Measurements from ENCODE around the gene TTLL5.

The TTLL5 gene

GRCh38 chr14:75702122-75702521 lies 41.1 kb downstream of the TTLL5 start:
- DNase-seq, result no peak

GRCh38 chr14:75702616-75703261 lies 41.7 kb downstream of the TTLL5 start:
- DNase-seq, result no peak

DNA sequence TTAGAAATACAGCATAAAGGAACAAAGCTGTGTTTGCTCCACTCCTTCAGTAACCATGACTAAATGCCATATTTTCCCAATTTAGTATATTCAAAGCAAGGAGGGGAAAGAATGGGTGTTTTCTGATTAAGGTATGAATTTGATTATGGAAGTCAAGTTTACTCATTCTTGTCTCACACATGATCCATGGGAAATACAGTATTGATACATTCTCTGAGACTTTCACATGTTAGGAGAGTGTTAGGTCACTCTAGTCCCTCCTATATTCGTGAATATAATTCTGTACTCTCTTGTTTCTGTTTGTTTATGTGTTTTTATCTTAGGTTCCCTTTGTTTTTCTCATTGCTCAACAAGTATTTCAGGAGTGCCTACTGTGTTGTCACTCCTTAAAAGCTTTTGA lies 42.4 kb downstream of the TTLL5 start:
- DNase-seq, result no peak

- DNase-seq, result no peak
Observed at GRCh38 chr14:75705014-75705413, 44.0 kb downstream of the TTLL5 start.

GRCh38 chr14:75709207-75709812 lies 48.3 kb downstream of the TTLL5 start:
- peak; percentile 7 to 65 (median 39) for DNase-seq

- DNase-seq, result peak in 1 of 6 experiments; percentile 7
Observed at GRCh38 chr14:75711105-75711795, 50.2 kb downstream of the TTLL5 start.

DNA sequence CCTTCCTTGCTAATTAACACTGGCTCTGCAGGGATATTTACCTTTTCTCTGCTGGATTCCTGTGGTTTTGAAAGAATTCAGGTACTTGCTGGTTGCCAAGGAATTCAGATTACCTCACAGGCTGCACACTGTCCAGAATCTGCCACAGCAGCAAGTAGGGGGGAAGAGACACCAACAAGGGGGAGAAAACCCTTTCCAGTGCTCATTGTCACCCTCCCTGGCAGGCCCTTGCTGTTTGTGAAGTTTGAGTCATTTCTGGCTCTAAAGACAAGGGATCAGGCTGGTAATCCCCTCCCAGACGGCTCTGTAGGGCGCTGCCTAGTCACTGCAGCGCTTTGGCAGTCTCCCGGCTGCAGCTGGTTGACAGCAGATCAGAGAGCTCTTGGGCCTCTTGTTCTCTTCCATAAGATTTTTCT lies 50.8 kb downstream of the TTLL5 start:
- DNase-seq, result no peak

GRCh38 chr14:75714991-75715390 lies 53.9 kb downstream of the TTLL5 start:
- no peak for DNase-seq

- no peak for DNase-seq
Observed at GRCh38 chr14:75715926-75716780, 55.1 kb downstream of the TTLL5 start.

DNA sequence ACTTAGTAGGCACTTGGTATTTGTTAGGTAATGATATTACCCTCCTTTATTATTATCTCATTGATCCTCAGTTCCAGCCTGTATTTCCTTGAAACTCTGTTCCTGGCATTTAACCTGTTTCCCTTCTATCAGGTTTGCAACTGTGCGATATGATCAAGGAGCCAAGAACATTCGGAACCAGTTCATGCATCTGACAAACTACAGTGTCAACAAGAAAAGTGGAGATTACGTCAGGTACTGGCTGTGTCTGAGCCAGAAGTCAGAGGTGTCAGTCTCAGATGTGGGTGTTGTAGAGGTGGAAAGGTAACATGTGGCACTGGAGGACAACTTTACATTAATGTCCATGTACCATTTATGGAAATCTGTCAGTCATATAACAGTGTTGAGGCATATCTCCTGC lies 56.7 kb downstream of the TTLL5 start:
- no peak for DNase-seq

- no peak for DNase-seq
Observed at GRCh38 chr14:75718199-75718598, 57.2 kb downstream of the TTLL5 start.

DNA sequence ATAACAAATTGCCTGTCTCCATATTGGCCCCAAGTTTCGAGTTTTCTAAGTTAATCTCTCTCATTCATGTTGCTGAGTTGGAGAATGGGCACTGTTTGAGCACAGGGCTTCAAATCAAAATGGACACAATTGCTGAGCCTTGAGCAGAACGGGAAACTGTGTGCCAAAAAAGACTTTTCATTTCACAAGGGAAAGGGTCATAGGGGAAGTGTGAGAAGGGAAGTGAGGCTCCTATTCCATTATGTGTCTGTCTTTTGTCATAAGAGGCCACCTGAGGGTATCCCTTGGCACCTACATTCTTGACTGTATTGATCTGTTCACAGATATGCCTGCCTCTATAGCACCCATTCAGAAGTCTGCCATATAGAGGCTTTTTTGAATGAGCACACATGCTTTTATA lies 59.1 kb downstream of the TTLL5 start:
- no peak for DNase-seq

DNA sequence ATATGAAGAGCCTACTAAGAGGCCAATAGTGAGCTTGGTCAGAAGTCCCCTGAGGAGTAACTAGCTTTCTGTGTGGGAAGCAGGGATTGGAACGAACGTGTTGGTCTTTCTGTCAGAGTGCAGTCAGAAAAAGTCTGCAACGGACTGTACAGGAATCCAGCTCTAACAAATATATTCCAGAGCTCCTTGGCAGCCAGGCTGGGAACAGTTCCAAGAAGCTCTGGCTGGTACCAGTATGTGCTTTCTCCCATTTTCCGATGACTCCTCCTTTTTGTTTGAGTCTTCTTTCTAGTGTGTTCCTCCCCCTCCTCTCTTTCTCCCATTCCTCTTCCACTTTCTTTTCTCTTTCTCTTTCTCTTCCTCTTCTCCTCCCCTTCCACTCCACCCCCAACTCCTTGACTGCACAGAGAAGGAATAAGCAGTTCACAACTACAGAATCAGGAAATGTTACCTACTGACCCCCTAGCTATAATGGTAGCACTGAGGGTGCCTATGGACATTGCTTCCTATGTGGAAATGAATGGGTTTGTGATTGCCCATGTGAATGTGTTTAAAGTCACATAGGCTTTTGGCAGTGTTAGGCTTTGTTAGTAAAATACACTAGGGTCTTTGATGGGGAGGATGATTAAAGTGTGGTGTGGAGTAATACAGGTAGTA lies 59.9 kb downstream of the TTLL5 start:
- DNase-seq, result no peak

DNA sequence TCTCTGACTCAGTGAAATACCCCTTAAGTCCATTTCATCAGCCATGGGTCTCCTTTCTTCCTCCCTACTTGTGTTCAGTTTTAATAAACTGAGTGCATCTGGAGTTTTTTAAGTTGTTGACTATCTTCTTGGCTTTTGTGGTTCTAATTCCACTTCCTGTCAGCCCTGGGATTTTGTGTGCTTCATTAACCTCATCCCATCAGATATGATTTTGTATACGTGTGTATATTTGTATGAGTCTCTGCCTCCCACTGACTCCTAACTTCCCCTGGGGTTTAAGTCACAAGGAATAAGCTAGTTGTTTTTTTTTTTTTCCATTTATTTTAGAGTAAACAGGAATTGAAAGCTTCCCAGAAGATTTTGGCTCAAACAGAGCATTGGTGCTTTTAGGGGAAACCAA lies 62.7 kb downstream of the TTLL5 start:
- no peak for DNase-seq

GRCh38 chr14:75724414-75725204 lies 63.6 kb downstream of the TTLL5 start:
- DNase-seq, result no peak

DNA sequence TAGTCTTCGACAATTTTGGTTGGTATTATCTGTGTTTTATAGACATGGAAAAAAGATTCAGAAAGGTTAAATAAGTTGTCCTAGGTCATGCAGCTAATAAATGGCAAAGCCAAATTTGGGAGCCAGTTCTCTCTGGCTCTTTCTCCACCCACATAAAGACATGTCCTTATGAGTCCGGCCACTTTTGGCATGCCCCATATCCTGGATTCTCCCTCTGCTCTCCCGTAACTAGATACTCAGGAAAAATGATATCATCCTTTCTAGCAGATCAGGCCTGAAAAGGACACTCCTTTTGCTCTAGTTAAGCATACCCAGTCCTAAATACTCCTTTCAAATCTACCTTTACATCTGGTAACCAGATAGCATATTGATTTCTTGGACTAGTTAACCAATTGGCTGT lies 64.4 kb downstream of the TTLL5 start:
- DNase-seq, result no peak

DNA sequence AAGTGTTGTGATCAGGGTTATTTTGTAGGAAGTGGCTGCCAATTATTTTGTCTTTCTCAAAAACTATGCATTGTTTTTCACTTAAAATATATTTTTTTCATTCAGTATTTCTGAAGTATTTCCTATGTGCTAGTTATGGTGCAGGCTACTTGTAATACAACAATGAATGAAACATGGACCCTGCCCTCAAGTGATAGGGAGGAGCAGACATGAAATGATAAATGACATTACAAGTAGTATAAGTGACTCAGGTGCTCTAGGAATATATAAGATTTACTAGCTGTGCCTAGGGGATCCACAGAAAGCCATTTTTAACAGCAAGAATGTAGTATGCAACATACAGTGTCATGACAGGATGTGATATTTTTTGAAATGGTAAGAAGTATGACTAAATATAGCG lies 65.3 kb downstream of the TTLL5 start:
- DNase-seq, result no peak

DNA sequence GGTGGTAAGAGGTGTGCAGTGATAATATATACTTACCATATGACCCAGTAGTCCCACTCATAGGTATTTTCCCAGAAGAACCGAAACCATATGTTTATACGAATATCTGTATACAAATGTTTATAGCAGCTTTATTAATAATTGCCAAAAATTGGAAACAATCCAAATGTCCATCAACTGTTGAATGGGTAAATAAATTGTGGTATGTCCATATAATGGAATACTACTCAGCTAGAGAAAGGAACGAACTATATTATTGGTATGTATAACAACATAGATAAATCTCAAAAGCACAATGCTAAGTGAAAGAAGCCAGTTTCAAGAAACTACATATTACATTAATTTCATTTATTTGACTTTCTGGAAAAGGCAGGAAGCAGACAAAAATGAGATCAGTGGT lies 66.1 kb downstream of the TTLL5 start:
- no peak for DNase-seq

- no peak for DNase-seq
Observed at GRCh38 chr14:75732888-75733287, 71.8 kb downstream of the TTLL5 start.

DNA sequence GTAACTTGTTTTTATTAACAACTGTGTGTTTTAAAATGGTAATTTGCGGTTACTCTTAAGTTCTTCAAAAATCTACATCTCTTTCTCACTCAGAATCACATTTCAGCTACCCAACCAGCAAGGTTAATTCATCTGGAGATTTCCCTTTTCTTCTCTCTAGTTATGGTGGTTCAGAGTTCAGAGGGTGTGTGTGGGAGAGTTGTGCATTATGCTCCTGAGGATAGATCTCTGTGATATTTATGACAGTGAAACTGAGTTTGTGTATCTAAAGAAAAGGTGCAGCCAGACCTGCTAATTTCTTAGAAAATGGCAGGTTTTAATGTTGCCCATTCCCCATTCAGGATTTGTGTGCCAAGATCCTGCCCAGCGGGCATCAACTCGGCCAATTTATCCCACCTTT lies 73.8 kb downstream of the TTLL5 start:
- DNase-seq, result no peak

- DNase-seq, result no peak
Observed at GRCh38 chr14:75736845-75737485, 75.9 kb downstream of the TTLL5 start.

- no peak for DNase-seq
Observed at GRCh38 chr14:75738192-75738591, 77.1 kb downstream of the TTLL5 start.

Data from stimulated activated naive CD4-positive, alpha-beta T cell (primary cell).